NT2/D1 (cell line): ENCODE results near the gene MYG1.

ENCODE experiments used
- SUZ12 ChIP-seq: IDR thresholded peaks from 2 replicates; pipeline ENCODE4 v1.6.1; 2011; ENCODE audit not compliant: insufficient read length, insufficient read depth; ENCODE audit errors: extremely low read depth
- ZNF274 ChIP-seq: IDR thresholded peaks from 2 replicates; pipeline ENCODE4 v1.6.1; 2011; ENCODE audit warnings: mild to moderate bottlenecking, low read depth, low read length

DNA sequence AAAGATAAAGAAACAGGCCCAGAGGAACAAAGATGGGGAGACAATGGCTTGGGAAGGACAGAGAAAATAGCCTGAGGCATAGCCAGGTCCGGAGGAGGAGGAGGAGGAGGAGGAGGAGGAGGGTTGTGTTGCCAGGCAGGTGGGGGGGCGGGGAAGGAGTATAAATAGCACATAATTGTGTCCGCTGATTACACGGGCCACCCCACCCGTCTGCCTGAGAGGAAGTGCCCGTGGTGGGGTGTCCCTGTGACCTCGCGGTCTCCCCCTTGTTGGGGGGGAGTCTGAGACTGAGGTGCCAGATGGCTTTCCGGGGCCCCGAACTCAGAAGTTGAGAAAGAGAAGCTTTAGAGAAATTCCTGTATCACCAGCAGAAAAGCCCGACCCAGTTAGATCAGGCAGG is 38.5 kb downstream of the MYG1 start:
- no peak for TF ChIP-seq SUZ12
- no peak for TF ChIP-seq ZNF274
